H9 (cell line): Measurements from ENCODE around the gene RAPGEF3. TPM values are rescaled to one million over a fixed set of nuclear protein-coding genes. Genes with fewer than 3 reads are reported as not detected.

ENCODE experiments used
- DNase-seq: peaks from one replicate; pipeline ENCODE4 v3.0.0-alpha.2; 2017
- H2AFZ ChIP-seq: one replicate; pipeline ENCODE4 v1.6.1; 2013; ENCODE audit warnings: mild to moderate bottlenecking, low read length, control low read depth, moderate library complexity
- H2AK5ac ChIP-seq: 2 replicates; pipeline ENCODE4 v1.6.1; 2013; ENCODE audit warnings: low read length, control low read depth, mixed read lengths; ENCODE audit not compliant: insufficient read length
- H2BK120ac ChIP-seq: one replicate; pipeline ENCODE4 v1.6.1; 2013; ENCODE audit warnings: low read depth, mild to moderate bottlenecking, low read length, control low read depth, inconsistent platforms; ENCODE audit not compliant: poor library complexity, severe bottlenecking
- H2BK12ac ChIP-seq: 2 replicates; pipeline ENCODE4 v1.6.1; 2013; ENCODE audit warnings: low read length, control low read depth, mixed read lengths, low read depth; ENCODE audit not compliant: insufficient read length
- H2BK15ac ChIP-seq: 2 replicates; pipeline ENCODE4 v1.6.1; 2013; ENCODE audit warnings: low read depth, low read length, control low read depth
- H2BK20ac ChIP-seq: one replicate; pipeline ENCODE4 v1.6.1; 2013; ENCODE audit warnings: low read depth, mild to moderate bottlenecking, low read length, control low read depth, inconsistent platforms; ENCODE audit not compliant: poor library complexity, severe bottlenecking
- H2BK5ac ChIP-seq: 2 replicates; pipeline ENCODE4 v1.6.1; 2013; ENCODE audit warnings: low read length, control low read depth, mixed read lengths; ENCODE audit not compliant: insufficient read length
- H3K14ac ChIP-seq: 2 replicates; pipeline ENCODE4 v1.6.1; 2013; ENCODE audit warnings: low read length, control low read depth; ENCODE audit not compliant: insufficient read depth
- H3K18ac ChIP-seq: 2 replicates; pipeline ENCODE4 v1.6.1; 2013; ENCODE audit warnings: low read depth, mild to moderate bottlenecking, mixed read lengths, low read length, control low read depth; ENCODE audit not compliant: insufficient read length
- H3K23ac ChIP-seq: 2 replicates; pipeline ENCODE4 v1.6.1; 2013; ENCODE audit warnings: low read length, control low read depth, mixed read lengths, low read depth; ENCODE audit not compliant: insufficient read length
- H3K23me2 ChIP-seq: 2 replicates; pipeline ENCODE4 v1.6.1; 2013; ENCODE audit warnings: low read depth, mild to moderate bottlenecking, mixed read lengths, low read length, control low read depth; ENCODE audit not compliant: insufficient read length, poor library complexity, severe bottlenecking
- H3K27ac ChIP-seq: 2 replicates; pipeline ENCODE4 v1.5.1; 2013; ENCODE audit warnings: low read length, control low read depth, mixed read lengths, low read depth; ENCODE audit not compliant: insufficient read length
- H3K27me3 ChIP-seq: 2 replicates; pipeline ENCODE4 v1.6.1; 2013; ENCODE audit warnings: low read length, control low read depth, inconsistent platforms; ENCODE audit not compliant: insufficient read depth
- H3K4ac ChIP-seq: 2 replicates; pipeline ENCODE4 v1.6.1; 2013; ENCODE audit warnings: low read depth, mild to moderate bottlenecking, control low read depth, inconsistent platforms, low read length, moderate library complexity
- H3K4me1 ChIP-seq: 2 replicates; pipeline ENCODE4 v1.6.1; 2013; ENCODE audit warnings: low read length, control low read depth, inconsistent platforms; ENCODE audit not compliant: insufficient read depth
- H3K4me2 ChIP-seq: 2 replicates; pipeline ENCODE4 v1.6.1; 2013; ENCODE audit warnings: low read length, control low read depth, mixed read lengths; ENCODE audit not compliant: insufficient read length, insufficient read depth
- H3K56ac ChIP-seq: 2 replicates; pipeline ENCODE4 v1.6.1; 2013; ENCODE audit warnings: low read depth, mild to moderate bottlenecking, mixed read lengths, low read length, control low read depth; ENCODE audit not compliant: insufficient read length
- H3K79me1 ChIP-seq: 2 replicates; pipeline ENCODE4 v1.6.1; 2013; ENCODE audit warnings: low read depth, mild to moderate bottlenecking, moderate library complexity, low read length, control low read depth, inconsistent platforms; ENCODE audit not compliant: insufficient read depth, poor library complexity, severe bottlenecking
- H3K79me2 ChIP-seq: 2 replicates; pipeline ENCODE4 v1.6.1; 2013; ENCODE audit warnings: low read length, control low read depth, inconsistent platforms; ENCODE audit not compliant: insufficient read depth
- H3K9ac ChIP-seq: 2 replicates; pipeline ENCODE4 v1.6.1; 2013; ENCODE audit warnings: low read length, control low read depth, mixed read lengths; ENCODE audit not compliant: insufficient read length; ENCODE audit errors: extremely low read depth
- H3K9me3 ChIP-seq: one replicate; pipeline ENCODE4 v1.6.1; 2013; ENCODE audit warnings: low read depth, low read length, inconsistent platforms; ENCODE audit not compliant: control insufficient read depth
- H3T11ph ChIP-seq: one replicate; pipeline ENCODE4 v1.6.1; 2013; ENCODE audit warnings: mild to moderate bottlenecking, low read length, control low read depth, inconsistent platforms
- H4K20me1 ChIP-seq: one replicate; pipeline ENCODE4 v1.6.1; 2013; ENCODE audit not compliant: control insufficient read depth, insufficient read length, insufficient read depth
- H4K5ac ChIP-seq: 2 replicates; pipeline ENCODE4 v1.6.1; 2013; ENCODE audit warnings: low read depth, mild to moderate bottlenecking, mixed read lengths, low read length, control low read depth; ENCODE audit not compliant: insufficient read length
- H4K8ac ChIP-seq: replicated peaks from 2 replicates; pipeline ENCODE4 v1.6.1; 2013; ENCODE audit warnings: low read length, control low read depth, mixed read lengths, low read depth; ENCODE audit not compliant: insufficient read length
- H4K91ac ChIP-seq: 2 replicates; pipeline ENCODE4 v1.6.1; 2013; ENCODE audit warnings: low read depth, mild to moderate bottlenecking, moderate library complexity, mixed read lengths, low read length, control low read depth; ENCODE audit not compliant: insufficient read length
- H3K27ac Mint-ChIP-seq, 3 experiments: 2 replicates in 2 of 3; 3 replicates in 1 of 3; pipeline ENCODE4 v1.8.0; 2020 to 2021; ENCODE audit warnings: mixed read lengths in 3 of 3, mild to moderate bottlenecking in 1 of 3, moderate library complexity in 1 of 3
- H3K27me3 Mint-ChIP-seq: 2 replicates; pipeline ENCODE4 v1.8.0; 2021; ENCODE audit warnings: low read depth, mild to moderate bottlenecking, moderate library complexity, mixed read lengths
- H3K36me3 Mint-ChIP-seq, 3 experiments: 2 replicates in 2 of 3; 3 replicates in 1 of 3; pipeline ENCODE4 v1.8.0; 2020 to 2021; ENCODE audit warnings: low read depth in 3 of 3, mixed read lengths in 3 of 3; ENCODE audit not compliant: insufficient read depth in 1 of 3
- H3K4me1 Mint-ChIP-seq, 2 experiments: 2 replicates each; pipeline ENCODE4 v1.8.0; 2020; ENCODE audit warnings: mixed read lengths in 2 of 2
- H3K4me3 Mint-ChIP-seq, 2 experiments: 2 replicates in 1 of 2; 3 replicates in 1 of 2; pipeline ENCODE4 v1.8.0; 2020 to 2021; ENCODE audit warnings: mild to moderate bottlenecking in 2 of 2, mixed read lengths in 2 of 2, moderate library complexity in 1 of 2
- H3K9me3 Mint-ChIP-seq, 2 experiments: 2 replicates in 1 of 2; 3 replicates in 1 of 2; pipeline ENCODE4 v1.8.0; 2020; ENCODE audit warnings: mild to moderate bottlenecking in 2 of 2, mixed read lengths in 2 of 2, moderate library complexity in 1 of 2
- WGBS: extraction: QIAGEN DNeasy Blood & Tissue Kit; methylation state at CpG from one replicate; pipeline ENCODE4 v1.1.7; 2013; ENCODE audit warnings: missing lambda C conversion rate, low lambda C conversion rate, mixed read lengths; ENCODE audit not compliant: insufficient read length; ENCODE audit errors: extremely low coverage; 5-methylcytosine and 5-hydroxymethylcytosine counted together
- total RNA-seq: library from RNA; stranded (reverse); gene quantifications from 2 replicates; pipeline ENCODE4 v1.2.1, GENCODE V29; 2021
- TF ChIP-seq, protein P1 (sequence below): fragments of 200-600 bp; sonication (generic); conservative IDR thresholded peaks from 3 replicates; pipeline ENCODE4 v1.8.0; 2021; ENCODE audit warnings: antibody characterized with exemption, mild to moderate bottlenecking

Gene RAPGEF3
- total RNA-seq, 1 experiment from 2014 or later: 7.4 TPM

DNA sequence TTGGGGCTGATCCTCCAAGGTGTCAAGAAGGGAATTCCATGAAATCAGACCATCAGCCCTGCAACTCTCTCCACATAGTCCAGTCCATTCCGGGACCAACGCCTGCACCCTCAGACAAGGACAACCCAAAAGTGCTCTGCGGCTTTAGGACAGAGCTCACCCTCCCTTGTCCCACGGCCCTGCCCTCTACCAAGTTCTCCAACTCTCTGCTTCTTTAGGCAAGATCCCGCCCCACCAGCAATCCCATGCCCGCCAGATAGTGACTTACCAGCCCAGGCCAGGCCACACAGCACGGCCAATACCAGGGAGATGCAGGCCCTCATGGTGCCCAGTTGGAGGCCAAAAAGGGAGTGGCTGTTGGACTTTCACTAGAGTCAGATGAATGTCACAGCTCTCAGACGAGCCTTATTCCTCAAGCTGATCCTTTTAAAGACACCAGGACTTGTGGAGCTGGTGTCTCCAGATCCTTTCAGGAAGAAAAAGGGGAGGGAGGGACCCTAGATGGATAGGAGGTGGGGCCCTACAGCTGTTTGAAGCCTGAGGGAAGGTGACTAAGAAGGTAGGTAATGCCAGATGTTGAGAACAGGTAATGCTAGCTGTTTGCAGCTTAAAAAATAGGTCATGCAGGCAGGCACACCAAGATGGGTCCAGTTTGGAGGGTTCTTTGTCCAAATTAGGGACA lies 33.4 kb downstream of the RAPGEF3 start, which contains the start of gene ENDOU:
TSS of gene ENDOU (minus strand) at position 400 of the 682 bp plus-strand sequence. CDS start at position 323, 77 bp downstream.
- no CpG with 5 or more reads among the region's 8 CpGs for WGBS
- no peak for DNase-seq
- Histone ChIP-seq H3K4ac (no peak within 1 kb of the TSS), H2BK120ac (no peak within 1 kb of the TSS), H2BK12ac (no peak within 1 kb of the TSS), H3K79me2 (no peaks in the 10 kb centered on the region), H3K23ac (no peak within 1 kb of the TSS), H2AFZ (no peak within 1 kb of the TSS), H4K91ac (no peak within 1 kb of the TSS), H2BK20ac (no peak within 1 kb of the TSS), H2BK5ac (no peak within 1 kb of the TSS), H3T11ph (no peak within 1 kb of the TSS), H3K9me3 (no peaks in the 10 kb centered on the region), H4K8ac (no peak within 1 kb of the TSS), H3K18ac (no peak within 1 kb of the TSS), H4K20me1 (no peaks in the 10 kb centered on the region), H2BK15ac (no peak within 1 kb of the TSS), H3K27me3 (no peaks in the 10 kb centered on the region), H3K56ac (no peak within 1 kb of the TSS), H3K4me2 (no peak within 1 kb of the TSS), H3K23me2 (no peaks in the 10 kb centered on the region), H3K27ac (no peak within 1 kb of the TSS), H3K4me1 (no peaks in the 10 kb centered on the region), H3K14ac (no peak within 1 kb of the TSS), H4K5ac (no peak within 1 kb of the TSS), H3K79me1 (no peaks in the 10 kb centered on the region), H2AK5ac (no peak within 1 kb of the TSS), H3K9ac (no peak within 1 kb of the TSS)
- H3K36me3 Mint-ChIP-seq: no peaks in the 10 kb centered on the region
- H3K4me1 Mint-ChIP-seq: peaks cover 3 to 4% of the 10 kb centered on the region in 2 experiments
- TF ChIP-seq, protein P1, sequence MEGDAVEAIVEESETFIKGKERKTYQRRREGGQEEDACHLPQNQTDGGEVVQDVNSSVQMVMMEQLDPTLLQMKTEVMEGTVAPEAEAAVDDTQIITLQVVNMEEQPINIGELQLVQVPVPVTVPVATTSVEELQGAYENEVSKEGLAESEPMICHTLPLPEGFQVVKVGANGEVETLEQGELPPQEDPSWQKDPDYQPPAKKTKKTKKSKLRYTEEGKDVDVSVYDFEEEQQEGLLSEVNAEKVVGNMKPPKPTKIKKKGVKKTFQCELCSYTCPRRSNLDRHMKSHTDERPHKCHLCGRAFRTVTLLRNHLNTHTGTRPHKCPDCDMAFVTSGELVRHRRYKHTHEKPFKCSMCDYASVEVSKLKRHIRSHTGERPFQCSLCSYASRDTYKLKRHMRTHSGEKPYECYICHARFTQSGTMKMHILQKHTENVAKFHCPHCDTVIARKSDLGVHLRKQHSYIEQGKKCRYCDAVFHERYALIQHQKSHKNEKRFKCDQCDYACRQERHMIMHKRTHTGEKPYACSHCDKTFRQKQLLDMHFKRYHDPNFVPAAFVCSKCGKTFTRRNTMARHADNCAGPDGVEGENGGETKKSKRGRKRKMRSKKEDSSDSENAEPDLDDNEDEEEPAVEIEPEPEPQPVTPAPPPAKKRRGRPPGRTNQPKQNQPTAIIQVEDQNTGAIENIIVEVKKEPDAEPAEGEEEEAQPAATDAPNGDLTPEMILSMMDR: no peak
- no peaks in the 10 kb centered on the region for H3K9me3 Mint-ChIP-seq
- no peak within 1 kb of the TSS; a peak in 1 of 7 replicates for H3K27ac Mint-ChIP-seq
- no peak within 1 kb of the TSS for H3K4me3 Mint-ChIP-seq
- peaks cover 22% of the 10 kb centered on the region for H3K27me3 Mint-ChIP-seq
